Kidney glomerular epithelial cell (primary cell): Measurements from ENCODE around the gene MT1B.
A peak's percentile ranks its signal among the peaks of the same experiment; 100 is the strongest.
"Not testable (repeated sequence)": the region's sequence is repeated elsewhere in the genome, so short reads cannot be mapped to it uniquely, and the experiment has no call there.

Experiments used
- DNase-seq: peaks from one replicate; lab custom pipeline; 2025; lab: John Stamatoyannopoulos, UW

Gene MT1B

DNA sequence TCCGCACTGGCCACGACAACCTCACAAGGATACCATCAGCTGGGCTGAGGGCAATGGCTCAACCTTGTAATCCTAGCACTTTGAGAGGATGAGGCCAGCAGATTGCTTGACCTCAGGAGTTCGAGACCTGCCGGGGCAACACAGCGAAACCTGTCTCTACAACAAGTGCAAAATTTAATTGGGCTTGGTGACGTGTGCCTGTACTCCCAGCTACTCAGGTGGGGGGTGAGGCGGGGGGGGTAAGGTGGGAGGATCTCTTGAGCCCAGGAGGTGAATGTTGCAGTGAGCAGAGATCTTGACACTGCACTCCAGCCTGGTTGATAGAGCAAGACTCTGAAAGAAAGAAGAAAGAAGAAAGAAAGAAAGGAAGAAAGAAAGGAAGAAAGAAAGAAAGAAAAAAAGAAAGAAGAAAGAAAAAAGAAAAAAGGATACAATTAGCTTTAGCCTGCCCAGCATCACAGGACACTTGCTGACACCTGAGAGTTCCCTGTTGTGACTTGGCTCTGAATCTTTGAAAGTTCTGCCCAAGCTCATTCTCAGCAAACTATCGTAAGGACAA is 31.3 kb upstream of the MT1B start:
- no peak for DNase-seq

DNA sequence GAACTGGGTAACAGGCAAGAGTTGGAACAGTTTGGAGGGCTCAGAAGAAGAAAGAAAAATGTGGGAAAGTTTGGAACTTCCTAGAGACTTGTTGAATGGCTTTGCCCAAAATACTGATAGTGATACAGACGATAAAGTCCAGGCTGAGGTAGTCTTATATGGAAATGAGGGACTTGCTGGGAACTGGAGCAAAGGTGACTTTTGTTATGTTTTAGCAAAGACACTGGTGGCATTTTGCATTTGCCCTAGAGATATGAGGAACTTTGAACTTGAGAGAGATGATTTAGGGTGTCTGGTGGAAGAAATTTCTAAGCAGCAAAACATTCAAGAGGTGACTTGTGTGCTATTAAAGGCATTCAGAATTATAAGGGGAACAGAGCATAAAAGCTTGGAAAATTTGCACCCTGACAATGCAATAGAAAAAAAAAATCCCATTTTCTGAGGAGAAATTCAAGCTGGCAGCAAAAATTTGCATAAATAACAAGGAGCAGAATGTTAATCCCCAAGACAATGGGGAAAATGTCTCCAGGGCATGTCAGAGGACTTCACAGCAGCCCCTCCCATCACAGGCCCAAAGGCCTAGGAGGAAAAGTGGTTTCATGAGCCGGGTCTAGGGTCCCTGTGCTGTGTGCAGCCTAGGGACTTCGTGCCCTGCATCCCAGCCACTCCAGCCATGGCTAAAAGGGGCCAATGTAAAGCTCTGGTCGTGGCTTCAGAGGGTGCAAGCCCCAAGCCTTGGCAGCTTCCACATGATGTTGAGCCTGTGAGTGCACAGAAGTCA is 29.8 kb upstream of the MT1B start:
- DNase-seq, result not testable (repeated sequence)

DNA sequence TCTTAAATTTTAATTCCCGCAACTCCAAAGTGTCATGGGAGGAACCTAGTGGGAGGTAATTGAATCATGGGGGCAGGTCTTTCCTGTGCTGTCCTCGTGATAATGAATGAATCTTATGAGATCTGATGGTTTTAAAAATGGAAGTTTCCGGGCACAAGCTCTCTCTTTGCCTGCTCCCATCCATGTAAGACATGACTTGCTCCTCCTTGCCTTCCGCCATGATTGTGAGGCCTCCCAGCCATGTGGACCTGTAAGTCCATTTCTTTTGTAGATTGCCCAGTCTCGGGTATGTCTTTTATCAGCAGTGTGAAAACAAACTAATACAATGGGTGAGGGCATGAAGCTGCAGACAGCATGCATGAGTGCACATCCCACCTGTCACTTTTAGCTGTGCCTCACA is 28.5 kb upstream of the MT1B start:
- DNase-seq, result not testable (repeated sequence)

DNA sequence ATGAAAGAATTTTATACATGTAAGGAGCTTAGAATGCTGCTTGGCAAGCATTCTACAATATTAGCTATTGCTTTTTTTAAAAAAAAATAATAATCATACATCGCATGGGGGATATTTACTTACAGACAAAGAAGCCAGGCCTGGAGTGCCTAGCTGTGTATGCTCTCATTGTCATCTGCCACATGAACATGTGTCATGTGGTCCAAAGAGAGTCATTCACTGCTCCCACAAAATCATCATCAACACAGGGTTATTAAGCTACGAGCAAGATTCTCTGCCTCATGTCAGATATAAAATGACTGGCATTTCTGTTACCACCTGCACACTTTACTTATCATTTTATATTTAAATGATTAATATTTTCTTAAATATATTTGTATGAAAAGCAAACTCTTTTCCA is 28.0 kb upstream of the MT1B start:
- no peak for DNase-seq

DNA sequence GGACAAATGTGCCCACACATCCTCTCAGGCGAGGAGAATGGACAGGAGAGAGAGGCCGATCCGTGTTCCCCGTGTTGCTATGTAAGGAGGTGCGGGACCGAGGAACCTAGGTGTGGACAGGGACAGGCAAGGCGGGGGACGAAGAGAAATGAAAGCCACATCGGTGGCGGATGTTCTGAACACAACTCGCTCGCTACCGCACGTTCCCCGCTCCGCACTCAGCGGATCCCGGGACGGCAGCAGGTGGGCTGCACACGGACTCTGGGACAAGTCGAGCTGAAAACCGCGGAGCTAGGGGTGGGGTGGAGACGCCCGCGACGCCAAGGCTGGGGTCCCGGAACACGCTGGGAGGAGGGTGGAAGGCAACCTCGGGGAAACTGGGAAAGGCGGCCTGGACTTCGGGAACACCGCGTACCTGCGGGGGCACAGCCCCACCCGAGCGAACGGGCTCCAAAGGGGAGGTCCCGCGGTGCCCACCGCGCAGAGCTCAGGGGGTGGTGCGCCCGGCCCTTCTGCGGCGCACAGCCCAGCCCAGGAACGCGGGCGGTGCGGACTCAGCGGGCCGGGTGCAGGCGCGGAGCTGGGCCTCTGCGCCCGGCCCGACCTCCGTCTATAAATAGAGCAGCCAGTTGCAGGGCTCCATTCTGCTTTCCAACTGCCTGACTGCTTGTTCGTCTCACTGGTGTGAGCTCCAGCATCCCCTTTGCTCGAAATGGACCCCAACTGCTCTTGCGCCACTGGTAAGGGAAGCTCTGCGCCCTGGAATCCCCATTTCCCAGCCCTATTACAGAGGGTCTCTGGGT is 26.3 kb upstream of the MT1B start, which contains the start of gene MT1E:
Gene MT1E, plus strand, starts transcription at position 642 of the 803 bp plus-strand sequence. Its CDS starts 71 bp downstream, at position 713.
- DNase-seq, result peak; percentile 78

DNA sequence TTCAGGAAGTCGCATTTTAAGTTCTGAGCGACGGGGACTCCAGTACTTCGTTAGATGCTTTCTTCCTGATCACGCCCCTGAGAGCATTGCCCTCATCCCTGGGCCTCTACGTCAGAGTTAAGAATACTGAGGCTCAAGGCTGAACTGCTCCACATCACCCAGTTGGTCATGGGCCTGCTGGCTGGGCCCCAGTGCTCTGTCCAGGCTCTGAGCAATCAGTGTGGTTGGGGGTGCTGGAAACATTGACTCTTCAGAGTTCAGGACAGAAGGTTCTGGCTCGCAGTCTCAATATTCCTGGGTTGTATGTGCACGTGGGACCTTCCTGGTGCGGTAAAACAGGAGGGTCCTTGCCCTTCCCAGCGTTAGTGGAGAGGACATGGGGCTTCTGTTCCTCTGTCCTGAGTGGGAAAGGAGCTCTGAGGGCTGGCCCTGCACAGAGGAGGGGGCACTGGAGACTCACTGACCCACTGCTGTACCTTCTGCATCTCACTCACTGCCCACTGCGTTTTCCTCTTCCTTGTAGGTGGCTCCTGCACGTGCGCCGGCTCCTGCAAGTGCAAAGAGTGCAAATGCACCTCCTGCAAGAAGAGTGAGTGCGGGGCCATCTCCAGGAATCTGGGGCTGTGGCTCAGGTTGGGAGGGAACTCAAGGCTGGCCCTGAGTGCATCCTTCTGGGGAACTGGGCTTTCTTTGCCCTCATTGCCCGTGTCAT is 25.6 kb upstream of the MT1B start:
- DNase-seq, result no peak

DNA sequence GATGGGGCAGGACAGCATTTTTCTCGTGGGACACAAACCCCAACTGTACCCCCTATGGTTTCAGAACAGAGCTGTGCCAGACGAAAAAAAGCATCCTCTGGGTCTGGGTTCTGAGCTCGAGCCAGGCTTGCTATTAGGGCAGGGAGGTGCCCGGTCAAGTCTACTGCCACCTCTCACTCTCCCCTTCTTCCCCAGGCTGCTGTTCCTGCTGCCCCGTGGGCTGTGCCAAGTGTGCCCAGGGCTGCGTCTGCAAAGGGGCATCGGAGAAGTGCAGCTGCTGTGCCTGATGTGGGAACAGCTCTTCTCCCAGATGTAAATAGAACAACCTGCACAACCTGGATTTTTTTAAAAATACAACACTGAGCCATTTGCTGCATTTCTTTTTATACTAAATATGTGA is 25.0 kb upstream of the MT1B start:
- no peak for DNase-seq

DNA sequence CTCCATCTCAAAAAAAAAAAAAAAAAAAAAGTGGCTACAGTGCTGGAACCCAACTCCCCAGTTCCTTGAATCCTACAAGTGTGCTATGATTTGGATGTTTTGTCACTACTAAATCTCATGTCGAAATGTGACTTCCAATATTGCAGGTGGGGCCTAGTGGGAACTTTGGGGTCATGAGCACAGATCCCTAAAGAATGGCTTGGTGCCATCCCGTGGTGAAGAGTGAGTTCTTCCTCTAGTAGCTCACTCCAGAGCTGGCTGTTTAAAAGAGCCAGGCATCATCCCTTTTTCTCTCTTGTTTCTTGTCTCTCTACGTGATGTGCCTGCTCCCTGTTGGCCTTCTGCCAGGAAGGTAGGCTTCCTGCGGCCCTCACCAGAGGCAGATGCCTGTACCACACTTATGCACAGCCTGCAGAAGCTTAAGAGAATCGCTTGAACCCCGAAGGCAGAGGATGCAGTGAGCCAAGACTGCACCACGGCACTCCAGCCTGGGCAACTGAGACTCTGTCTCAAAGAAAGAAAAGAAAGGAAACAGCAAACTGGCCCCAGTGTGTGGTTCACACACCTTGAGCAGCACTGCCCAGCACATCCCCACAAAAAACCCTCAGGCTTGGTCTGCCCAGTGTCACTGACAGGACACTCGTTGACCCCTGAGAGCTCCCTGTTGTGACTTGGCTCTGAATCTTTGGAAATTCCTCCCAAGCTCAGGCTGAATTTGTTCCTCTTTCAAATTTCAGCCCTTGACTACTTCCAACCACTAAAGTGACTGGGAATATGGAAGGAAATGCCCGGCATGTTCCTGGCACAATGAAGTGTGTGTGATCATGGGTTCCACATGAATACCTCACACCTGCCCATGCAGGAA is 23.0 kb upstream of the MT1B start:
- no peak for DNase-seq

DNA sequence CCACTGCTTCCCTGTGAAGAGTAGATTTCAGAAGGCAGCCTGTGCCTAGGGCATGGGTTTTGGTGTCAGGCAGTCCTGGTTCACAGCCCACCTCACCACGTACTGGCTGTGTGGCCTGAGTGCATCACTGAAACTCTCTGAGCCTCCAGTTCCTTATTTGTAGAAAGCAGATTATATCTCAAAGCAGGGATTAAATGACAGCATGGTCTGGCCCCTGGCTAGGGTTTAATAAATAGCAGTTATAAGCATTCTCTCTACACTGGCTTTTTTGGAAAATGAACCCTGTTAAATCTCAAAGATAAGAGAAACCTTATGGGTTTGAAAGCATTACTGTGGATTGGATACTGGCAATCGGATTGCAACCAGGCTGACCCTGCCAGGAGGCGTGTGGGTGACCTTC is 22.2 kb upstream of the MT1B start:
- DNase-seq, result no peak

DNA sequence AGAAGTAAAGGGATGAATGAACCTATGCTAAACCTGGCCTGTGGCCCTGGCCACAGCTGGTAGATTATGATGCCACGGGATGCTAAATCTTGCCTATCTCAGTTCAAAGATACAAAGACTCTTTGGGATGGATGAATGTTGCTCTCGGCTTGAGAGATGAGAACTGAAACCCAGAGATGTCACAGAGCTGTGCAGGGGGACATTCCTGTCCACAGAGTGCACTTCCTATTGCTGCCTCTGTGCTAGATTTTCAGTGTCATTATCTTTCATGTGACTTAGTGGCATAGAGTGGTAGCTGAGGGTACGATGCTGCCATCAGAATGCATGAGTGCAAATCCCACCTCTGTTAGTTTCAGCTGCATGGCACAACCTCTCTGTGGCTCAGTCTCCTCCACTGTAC is 21.6 kb upstream of the MT1B start:
- no peak for DNase-seq

DNA sequence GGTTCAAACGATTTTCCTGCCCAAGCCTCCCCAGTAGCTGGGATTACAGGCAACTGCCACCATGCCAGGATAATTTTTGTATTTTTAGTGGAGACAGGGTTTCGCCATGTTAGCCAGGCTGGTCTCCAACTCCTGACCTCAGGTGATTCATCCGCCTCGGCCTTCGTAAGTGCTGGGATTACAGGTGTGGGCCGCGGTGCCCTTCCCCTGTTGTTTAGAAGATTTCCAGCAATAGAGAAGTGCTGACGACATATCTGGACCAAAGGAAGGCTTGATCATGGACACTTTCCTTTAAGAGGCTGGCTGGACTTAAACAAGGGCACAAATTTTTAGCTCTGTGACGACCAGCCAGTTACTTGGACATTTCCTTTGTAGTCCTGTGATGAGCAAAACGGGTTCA is 20.5 kb upstream of the MT1B start:
- no peak for DNase-seq

DNA sequence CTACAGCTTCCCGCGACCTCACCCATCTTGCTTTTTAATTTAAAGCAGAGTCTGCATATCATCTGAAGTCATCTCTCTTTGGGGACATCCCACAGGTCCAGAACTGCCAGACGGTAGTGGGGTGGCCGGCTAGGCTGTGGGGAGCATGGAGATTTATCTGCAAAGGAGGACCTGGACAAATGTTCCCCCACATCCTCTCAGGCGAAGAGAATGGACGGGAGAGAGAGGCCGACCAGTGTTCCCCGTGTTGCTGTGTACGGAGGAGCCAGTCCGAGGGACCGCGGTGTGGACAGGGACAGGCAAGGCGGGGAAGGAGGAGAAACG is 19.9 kb upstream of the MT1B start:
- no peak for DNase-seq

DNA sequence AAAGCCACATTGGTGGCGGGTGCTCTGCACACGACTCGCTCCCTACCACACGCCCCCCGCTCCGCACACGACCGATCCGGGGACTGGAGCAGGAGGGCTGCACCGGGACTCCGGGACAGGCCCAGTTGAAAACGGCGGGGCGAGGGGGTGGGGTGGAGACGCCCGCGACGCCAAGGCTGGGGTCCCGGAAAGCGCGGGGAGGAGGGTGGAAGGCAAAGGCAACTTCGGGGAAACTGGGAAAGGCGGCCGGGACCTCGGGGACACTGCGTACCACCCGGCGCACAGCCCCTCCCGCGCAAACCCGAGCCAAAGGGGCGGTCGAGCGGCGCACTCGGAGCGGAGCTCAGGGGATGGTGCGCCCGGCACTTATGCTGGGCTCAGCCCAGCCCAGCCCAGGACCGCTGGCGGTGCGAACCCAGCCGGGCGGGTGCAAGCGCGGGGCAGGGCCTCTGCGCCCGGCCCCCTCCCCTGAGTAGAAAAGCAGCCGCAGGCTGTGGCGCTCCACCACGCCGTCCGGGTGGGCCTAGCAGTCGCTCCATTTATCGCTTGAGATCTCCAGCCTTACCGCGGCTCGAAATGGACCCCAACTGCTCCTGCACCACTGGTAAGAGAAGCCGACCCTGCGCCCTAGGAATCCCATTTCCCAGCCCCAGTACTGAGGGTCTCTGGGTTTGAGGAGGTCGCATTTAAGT is 19.4 kb upstream of the MT1B start, which contains the start of gene MT1M:
Gene MT1M, plus strand, starts transcription at position 504 of the 692 bp plus-strand sequence. Its CDS starts 73 bp downstream, at position 577.
- DNase-seq, result no peak

DNA sequence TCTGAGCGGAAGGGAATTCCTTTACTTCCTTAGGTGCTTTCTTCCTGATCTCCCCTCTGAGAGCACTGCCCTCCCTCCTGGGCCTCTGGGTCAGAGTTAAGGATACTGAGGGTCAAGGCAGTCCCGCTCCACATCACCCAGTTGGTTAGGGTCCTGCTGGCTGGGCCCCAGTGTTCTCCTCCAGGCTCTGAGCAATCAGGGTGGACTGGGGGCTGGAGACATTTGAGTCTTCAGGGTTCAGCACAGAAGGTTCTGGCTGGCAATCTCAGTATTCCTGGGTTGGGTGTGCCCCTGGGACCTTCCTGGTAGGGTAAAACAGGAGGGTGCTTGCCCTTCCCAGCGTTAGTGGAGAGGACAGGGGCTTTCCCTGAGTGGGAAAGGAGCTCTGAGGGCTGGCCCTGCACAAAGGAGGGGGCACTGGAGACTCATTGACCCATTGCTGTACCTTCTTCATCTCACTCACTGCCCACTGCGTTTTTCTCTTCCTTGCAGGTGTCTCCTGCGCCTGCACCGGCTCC is 18.8 kb upstream of the MT1B start:
- no peak for DNase-seq

DNA sequence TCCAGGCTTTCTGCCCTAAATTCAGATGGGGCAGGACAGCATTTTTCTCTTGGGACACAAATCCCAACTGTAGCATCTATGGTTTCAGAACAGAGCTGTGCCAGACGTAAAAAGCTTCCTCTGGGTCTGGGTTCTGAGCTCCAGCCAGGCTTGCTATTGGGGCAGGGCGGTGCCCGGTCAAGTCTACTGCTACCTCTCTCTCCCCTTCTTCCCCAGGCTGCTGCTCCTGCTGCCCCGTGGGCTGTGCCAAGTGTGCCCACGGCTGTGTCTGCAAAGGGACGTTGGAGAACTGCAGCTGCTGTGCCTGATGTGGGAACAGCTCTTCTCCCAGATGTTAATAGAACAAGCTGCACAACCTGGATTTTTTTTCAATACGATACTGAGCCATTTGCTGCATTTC is 18.2 kb upstream of the MT1B start:
- DNase-seq, result no peak

DNA sequence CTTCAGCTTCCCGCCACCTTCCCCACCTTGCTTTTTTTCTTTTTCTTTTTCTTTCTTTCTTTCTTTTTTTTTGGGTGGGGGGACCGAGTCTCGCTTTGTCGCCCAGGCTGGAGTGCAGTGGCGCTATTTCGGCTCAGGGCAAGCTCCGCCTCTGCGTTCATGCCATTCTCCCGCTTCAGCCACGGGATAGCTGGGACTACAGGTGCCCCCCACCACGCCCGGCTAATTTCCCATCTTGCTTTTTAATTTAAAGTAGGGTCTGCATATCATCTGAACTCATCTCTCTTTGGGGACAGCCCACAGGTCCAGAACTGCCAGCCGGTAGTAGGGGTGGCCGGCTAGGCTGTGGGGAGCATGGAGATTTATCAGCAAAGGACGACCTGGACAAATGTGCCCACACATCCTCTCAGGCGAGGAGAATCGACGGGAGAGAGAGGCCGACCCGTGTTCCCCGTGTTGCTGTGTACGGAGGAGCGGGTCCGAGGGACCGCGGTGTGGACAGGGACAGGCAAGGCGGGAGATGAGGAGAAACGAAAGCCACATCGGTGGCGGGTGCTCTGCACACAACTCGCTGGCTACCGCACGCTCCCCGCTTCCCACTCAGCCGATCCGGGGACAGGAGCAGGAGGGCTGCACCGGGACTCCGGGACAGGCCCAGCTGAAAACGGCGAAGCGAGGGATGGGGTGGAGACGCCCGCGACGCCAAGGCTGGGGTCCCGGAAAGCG is 16.8 kb upstream of the MT1B start:
- no peak for DNase-seq

DNA sequence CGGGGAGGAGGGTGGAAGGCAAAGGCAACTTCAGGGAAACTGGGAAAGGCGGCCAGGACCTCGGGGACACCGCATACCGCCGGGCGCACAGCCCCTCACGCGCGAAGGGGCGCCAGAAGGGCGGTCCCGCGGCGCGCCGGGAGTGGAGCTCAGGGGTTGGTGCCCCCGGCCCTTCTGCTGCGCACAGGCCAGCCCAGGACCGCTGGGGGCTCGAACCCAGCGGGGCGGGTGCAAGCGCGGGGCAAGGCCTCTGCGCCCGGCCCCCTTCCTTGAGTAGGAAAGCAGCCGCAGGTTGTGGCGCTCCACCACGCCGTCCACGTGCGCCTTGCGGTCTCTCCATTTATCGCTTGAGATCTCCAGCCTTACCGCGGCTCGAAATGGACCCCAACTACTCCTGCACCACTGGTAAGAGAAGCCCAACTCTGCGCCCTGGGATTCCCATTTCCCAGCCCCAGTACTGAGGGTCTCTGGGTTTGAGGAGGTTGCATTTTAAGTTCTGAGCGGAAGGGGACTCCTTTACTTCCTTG is 16.2 kb upstream of the MT1B start:
- no peak for DNase-seq

DNA sequence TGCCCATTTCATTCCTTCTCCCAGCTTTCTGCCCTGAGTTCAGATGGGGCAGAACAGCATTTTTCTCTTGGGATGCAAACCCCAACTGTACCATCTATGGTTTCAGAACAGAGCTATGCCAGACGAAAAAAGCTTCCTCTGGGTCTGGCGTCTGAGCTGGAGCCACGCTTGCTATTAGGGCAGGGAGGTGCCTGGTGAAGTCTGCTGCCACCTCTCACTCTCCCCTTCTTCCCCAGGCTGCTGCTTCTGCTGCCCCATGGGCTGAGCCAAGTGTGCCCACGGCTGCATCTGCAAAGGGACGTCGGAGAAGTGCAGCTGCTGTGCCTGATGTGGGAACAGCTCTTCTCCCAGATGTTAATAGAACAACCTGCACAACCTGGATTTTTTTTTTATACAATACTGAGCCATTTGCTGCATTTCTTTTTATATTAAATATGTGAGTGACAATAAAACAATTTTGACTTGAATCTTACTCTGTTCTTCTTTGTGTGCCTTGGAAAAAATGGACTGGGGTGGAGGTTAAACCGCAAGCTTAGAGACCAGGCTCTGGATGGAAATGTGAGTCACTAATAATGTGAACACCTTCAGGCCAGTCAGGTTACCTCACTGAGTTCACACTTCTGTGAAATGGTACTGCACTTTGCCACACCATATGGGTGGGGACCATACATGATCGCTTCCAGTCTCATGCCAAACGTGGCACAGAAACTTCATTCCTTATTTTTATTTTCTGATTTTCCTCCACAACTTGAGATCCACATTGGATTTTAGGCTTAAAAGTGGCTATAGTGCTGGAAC is 14.9 kb upstream of the MT1B start:
- no peak for DNase-seq
